GM12878 (cell line): Measurements from ENCODE around the gene CNTN4. TPM values are rescaled to one million over a fixed set of nuclear protein-coding genes. Genes with fewer than 3 reads are reported as not detected.

Experiments used
- ATAC-seq: fragments of 200-7000 bp; cut with Tn5 transposase; 3 replicates; pipeline ENCODE4 v1.9.1; 2020; ENCODE audit warnings: mild to moderate bottlenecking, moderate library complexity
- BruUV-seq: library from RNA; stranded (reverse); fragments of 400-500 nt; replicated peaks from 2 replicates; lab custom pipeline; 2021; lab: Mats Ljungman, UMichigan
- CTCF ChIA-PET: fragments of 300-600 bp; sonication (Branson Sonifier 250); formaldehyde crosslinking; extraction: SDS; loops from one replicate; lab custom pipeline; 2021; ENCODE audit warnings: inconsistent platforms; lab: Yijun Ruan, JAX
- POLR2A ChIA-PET: fragments of 350-600 bp; formaldehyde crosslinking; extraction: SDS; loops from one replicate; lab custom pipeline; 2021; ENCODE audit warnings: inconsistent platforms; lab: Charles Lee
- RAD21 ChIA-PET: fragments of 300-600 bp; sonication (Branson Sonifier 250); formaldehyde crosslinking; loops from one replicate; lab custom pipeline; 2023; ENCODE audit warnings: antibody characterized with exemption; ENCODE audit not compliant: unreplicated experiment; lab: Charles Lee
- SMC1A ChIA-PET: fragments of 300-600 bp; sonication (Branson Sonifier 250); formaldehyde crosslinking; loops from one replicate; lab custom pipeline; 2023; ENCODE audit not compliant: unreplicated experiment, uncharacterized antibody; lab: Charles Lee
- DNase-seq: peaks from one replicate; pipeline ENCODE4 v3.0.0-alpha.2; 2011; ENCODE audit warnings: low read depth, low spot score
- FAIRE-seq: peaks from 3 replicates; lab custom pipeline; 2011; peaks lifted over from hg19 to GRCh38; lab: Jason Lieb, UNC
- H2AFZ ChIP-seq: 2 replicates; pipeline ENCODE4 v1.6.0; 2011; ENCODE audit warnings: low read depth, low read length, control low read depth; ENCODE audit not compliant: control insufficient read depth
- H3K27ac ChIP-seq: 2 replicates; pipeline ENCODE4 v1.5.1; 2011; ENCODE audit warnings: control low read depth; ENCODE audit not compliant: control insufficient read depth, insufficient read depth
- H3K27me3 ChIP-seq, 2 experiments: replicated peaks in 1 of 2; 2 replicates each; pipeline versions ENCODE4 v1.6.0 to v1.6.1; 2011; ENCODE audit warnings: low read length in 1 of 2; ENCODE audit not compliant: control insufficient read depth in 2 of 2, insufficient read depth in 2 of 2
- H3K36me3 ChIP-seq, 2 experiments: 2 replicates each; pipeline ENCODE4 v1.5.1; 2011; ENCODE audit warnings: low read length in 1 of 2; ENCODE audit not compliant: control insufficient read depth in 2 of 2, insufficient read depth in 2 of 2
- H3K4me1 ChIP-seq: 2 replicates; pipeline ENCODE4 v1.6.1; 2011; ENCODE audit warnings: mild to moderate bottlenecking, low read length, moderate library complexity, mixed read lengths; ENCODE audit not compliant: control insufficient read depth, insufficient read depth
- H3K4me2 ChIP-seq: 2 replicates; pipeline ENCODE4 v1.6.0; 2011; ENCODE audit warnings: control low read depth; ENCODE audit not compliant: control insufficient read depth, insufficient read depth
- H3K4me3 ChIP-seq: fragments of 200-600 bp; sonication (generic); 2 replicates; pipeline ENCODE4 v1.5.1; 2016
- H3K79me2 ChIP-seq: 2 replicates; pipeline ENCODE4 v1.6.0; 2011; ENCODE audit warnings: low read length; ENCODE audit not compliant: control insufficient read depth, insufficient read depth
- H3K9ac ChIP-seq: 2 replicates; pipeline ENCODE4 v1.8.0; 2011; ENCODE audit warnings: low read length, control low read depth, mixed read lengths; ENCODE audit not compliant: control insufficient read depth, insufficient read depth
- H3K9me3 ChIP-seq: replicated peaks from 3 replicates; pipeline ENCODE4 v1.5.1; 2011; ENCODE audit warnings: mild to moderate bottlenecking, low read length; ENCODE audit not compliant: control insufficient read depth, insufficient read depth
- H4K20me1 ChIP-seq: 2 replicates; pipeline ENCODE4 v1.6.0; 2011; ENCODE audit not compliant: control insufficient read depth, insufficient read depth
- ATF2 ChIP-seq: IDR thresholded peaks from 2 replicates; pipeline ENCODE4 v1.6.1; 2012; ENCODE audit warnings: low read length, inconsistent platforms
- CBX5 ChIP-seq: sonication (generic); IDR thresholded peaks from 2 replicates; pipeline ENCODE4 v1.6.1; 2016; ENCODE audit warnings: low read depth, moderate library complexity, mild to moderate bottlenecking, inconsistent platforms
- CHD1 ChIP-seq: IDR thresholded peaks from 2 replicates; pipeline ENCODE4 v1.6.1; 2012; ENCODE audit warnings: low read depth, low read length, improper control_type of control experiment
- IKZF2 ChIP-seq, 2 experiments: fragments of 450-650 bp; IDR thresholded peaks; 2 replicates each; pipeline ENCODE4 v1.6.1; 2017; ENCODE audit warnings: mild to moderate bottlenecking in 2 of 2, moderate library complexity in 2 of 2
- POLR2AphosphoS5 ChIP-seq: IDR thresholded peaks from 2 replicates; pipeline ENCODE4 v1.6.1; 2011; ENCODE audit warnings: mild to moderate bottlenecking, low read length, inconsistent platforms
- POU2F2 ChIP-seq: IDR thresholded peaks from 3 replicates; pipeline ENCODE4 v1.6.1; 2011; ENCODE audit warnings: low read depth, mild to moderate bottlenecking, low read length, borderline replicate concordance
- RAD51 ChIP-seq: fragments of 450-650 bp; IDR thresholded peaks from 2 replicates; pipeline ENCODE4 v1.6.1; 2016; ENCODE audit warnings: moderate library complexity, mild to moderate bottlenecking, inconsistent platforms
- RELB ChIP-seq: fragments of 450-650 bp; IDR thresholded peaks from 2 replicates; pipeline ENCODE4 v1.6.1; 2017; ENCODE audit warnings: low read depth, mild to moderate bottlenecking, moderate library complexity
- SMC3 ChIP-seq: IDR thresholded peaks from 2 replicates; pipeline ENCODE4 v1.6.1; 2011; ENCODE audit warnings: low read length, improper control_type of control experiment, borderline replicate concordance
- SRF ChIP-seq, 2 experiments: IDR thresholded peaks; 2 replicates each; pipeline ENCODE4 v1.6.1; 2011; ENCODE audit warnings: low read depth in 2 of 2, low read length in 2 of 2, mild to moderate bottlenecking in 1 of 2, moderate library complexity in 1 of 2
- in situ Hi-C: fragments of 300-500 bp; cut with MboI; formaldehyde crosslinking; loops from 9 replicates; pipeline ENCODE4 v1.14.3; 2018; ENCODE audit warnings: mixed read lengths
- intact Hi-C: fragments of 100-400 bp; cut with micrococcal nuclease; formaldehyde crosslinking; loops from one replicate; pipeline ENCODE4 v1.14.2; 2022; ENCODE audit not compliant: unreplicated experiment
- polyA plus RNA-seq, 11 experiments: library from polyadenylated mRNA; depleted of rRNA in 4 of 11; unstranded in 6 of 11; stranded (reverse) in 5 of 11; fragments of >200 nt; fragmentation: Nextera tagmentation in 4 of 11; fragmentation: Illumina TruSeq in 1 of 11; extraction: Ambion mirVana in 4 of 11; extraction: Trizol in 1 of 11; gene quantifications; 1 replicate in 1 of 11; 2 replicates in 10 of 11; pipeline versions ENCODE4 v1.2.1 to v1.2.3, GENCODE V29; 2011 to 2016; ENCODE audit warnings: inconsistent platforms in 2 of 11, missing spikeins in 2 of 11, low read depth in 1 of 11
- total RNA-seq, 4 experiments: library from RNA; depleted of rRNA in 3 of 4; stranded (reverse); fragments of >200 nt in 3 of 4; fragmentation: Illumina TruSeq in 1 of 4; extraction: Trizol in 1 of 4; gene quantifications; 2 replicates each; pipeline versions ENCODE4 v1.2.1 to v1.2.3, GENCODE V29; 2013 to 2021

Gene CNTN4
- total and polyA plus RNA-seq, 10 of the 15 experiments (the other 5 are each of a cell fraction or from before 2014, with no cell fraction given) = 0.05 to 0.43 (median 0.15) TPM; not detected in 1

- no peaks in the 10 kb centered on the region for H3K79me2 ChIP-seq
- no peak for FAIRE-seq
- ATAC-seq = no peak
- RAD21 ChIA-PET = no interaction called here
- no peaks in the 10 kb centered on the region for H4K20me1 ChIP-seq
- intact Hi-C loops = no loop called here
- H3K27me3 ChIP-seq = peaks cover 0 to 1% of the 10 kb centered on the region in 2 experiments; a peak in 1 of 4 replicates
- POLR2A ChIA-PET = no interaction called here
- H3K4me3 ChIP-seq = no peak overlapping the region
- H3K4me2 ChIP-seq = no peak overlapping the region
- SMC1A ChIA-PET = no interaction called here
- H3K9me3 ChIP-seq = no peaks in the 10 kb centered on the region
- no peak overlapping the region for H3K27ac ChIP-seq
- in situ Hi-C loops = no loop called here
- BruUV-seq = no TSS peak
- CTCF ChIA-PET = no interaction called here
- no peak for DNase-seq
- no peaks in the 10 kb centered on the region for H3K4me1 ChIP-seq
- no peak overlapping the region for H3K9ac ChIP-seq
- no peak overlapping the region for H2AFZ ChIP-seq
- H3K36me3 ChIP-seq = no peaks in the 10 kb centered on the region
- no peak for TF ChIP-seq RELB
- TF ChIP-seq CHD1 = no peak
- TF ChIP-seq SMC3 = no peak
- TF ChIP-seq RAD51 = no peak
- TF ChIP-seq CBX5 = no peak
- TF ChIP-seq POLR2AphosphoS5 = no peak
- TF ChIP-seq POU2F2 = no peak
- TF ChIP-seq SRF (IDR thresholded peaks at IDR 0.05; ENCODE audit: low read depth in 2 of 2, low read length in 2 of 2) = no peak
- TF ChIP-seq ATF2 = no peak
- TF ChIP-seq IKZF2 (IDR thresholded peaks at IDR 0.05) = no peak
Measured at GRCh38 chr3:2879587-2879986, 780.9 kb downstream of the CNTN4 start.
